ENCODE results near the gene NFATC1. TPM values are rescaled to one million over a fixed set of nuclear protein-coding genes. Genes with fewer than 3 reads are reported as not detected.
"Not testable (repeated sequence)": the region's sequence is repeated elsewhere in the genome, so short reads cannot be mapped to it uniquely, and the experiment has no call there.

The NFATC1 gene
- total RNA-seq, 2 donors from 2014 or later: 19.0 to 20.2 TPM

DNA sequence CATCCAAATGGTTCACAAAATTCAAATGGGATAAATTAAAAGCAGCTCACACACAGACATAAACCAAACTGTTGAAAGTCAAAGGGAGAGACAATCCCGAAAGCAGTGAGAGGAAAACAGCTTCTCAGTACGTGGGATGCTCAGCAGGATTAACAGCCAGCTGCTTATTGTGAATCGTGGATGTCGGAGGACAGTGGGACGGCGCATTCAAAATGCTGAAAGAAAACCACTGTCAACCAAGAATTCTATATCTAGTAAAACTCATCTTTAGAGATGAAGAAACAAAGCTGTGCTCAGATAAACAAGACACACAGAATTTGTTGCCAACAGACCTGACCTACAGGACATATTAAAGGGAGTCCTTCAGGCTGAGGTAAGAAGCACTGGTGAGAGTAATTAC, 102.9 kb downstream of the NFATC1 start:
- TF ChIP-seq, protein P1, sequence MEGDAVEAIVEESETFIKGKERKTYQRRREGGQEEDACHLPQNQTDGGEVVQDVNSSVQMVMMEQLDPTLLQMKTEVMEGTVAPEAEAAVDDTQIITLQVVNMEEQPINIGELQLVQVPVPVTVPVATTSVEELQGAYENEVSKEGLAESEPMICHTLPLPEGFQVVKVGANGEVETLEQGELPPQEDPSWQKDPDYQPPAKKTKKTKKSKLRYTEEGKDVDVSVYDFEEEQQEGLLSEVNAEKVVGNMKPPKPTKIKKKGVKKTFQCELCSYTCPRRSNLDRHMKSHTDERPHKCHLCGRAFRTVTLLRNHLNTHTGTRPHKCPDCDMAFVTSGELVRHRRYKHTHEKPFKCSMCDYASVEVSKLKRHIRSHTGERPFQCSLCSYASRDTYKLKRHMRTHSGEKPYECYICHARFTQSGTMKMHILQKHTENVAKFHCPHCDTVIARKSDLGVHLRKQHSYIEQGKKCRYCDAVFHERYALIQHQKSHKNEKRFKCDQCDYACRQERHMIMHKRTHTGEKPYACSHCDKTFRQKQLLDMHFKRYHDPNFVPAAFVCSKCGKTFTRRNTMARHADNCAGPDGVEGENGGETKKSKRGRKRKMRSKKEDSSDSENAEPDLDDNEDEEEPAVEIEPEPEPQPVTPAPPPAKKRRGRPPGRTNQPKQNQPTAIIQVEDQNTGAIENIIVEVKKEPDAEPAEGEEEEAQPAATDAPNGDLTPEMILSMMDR (IDR thresholded peaks at IDR 0.05): no peak
- H3K36me3 ChIP-seq: peaks cover 4% of the 10 kb centered on the region
- DNase-seq (ENCODE audit: low spot score): no peak
- no peak overlapping the region for H3K27ac ChIP-seq
- H3K27me3 ChIP-seq: no peaks in the 10 kb centered on the region
- peaks cover 0 to 15% of the 10 kb centered on the region in 2 donors for H3K4me1 ChIP-seq
- no peak overlapping the region for H3K4me3 ChIP-seq
- H3K9me3 ChIP-seq: peaks cover 6 to 21% of the 10 kb centered on the region in 2 donors

DNA sequence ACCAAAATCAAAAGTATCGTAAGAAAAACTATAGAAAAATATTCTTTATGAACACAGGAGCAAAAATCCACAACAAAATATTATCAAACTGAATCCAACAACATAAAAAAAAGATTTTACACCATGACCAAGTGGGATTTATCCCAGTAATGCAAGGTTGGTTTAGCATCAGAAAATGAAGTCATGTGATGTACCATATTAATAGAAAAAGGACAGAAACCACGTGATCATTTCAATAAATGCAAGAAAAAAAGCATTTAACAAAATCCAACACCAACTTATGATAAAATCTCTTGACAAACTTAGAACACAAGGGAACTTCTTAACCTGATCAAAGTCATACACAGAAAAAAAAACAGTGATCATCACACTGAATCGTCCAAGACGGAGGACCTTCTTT, 105.3 kb downstream of the NFATC1 start:
- no peak overlapping the region for H3K27ac ChIP-seq
- peaks cover 0 to 26% of the 10 kb centered on the region in 2 donors for H3K4me1 ChIP-seq
- no peak overlapping the region for H3K4me3 ChIP-seq
- H3K9me3 ChIP-seq: peaks cover 6 to 21% of the 10 kb centered on the region in 2 donors
- H3K27me3 ChIP-seq: no peaks in the 10 kb centered on the region
- TF ChIP-seq, protein P1 (IDR thresholded peaks at IDR 0.05): no peak
- no peaks in the 10 kb centered on the region for H3K36me3 ChIP-seq
- DNase-seq (ENCODE audit: low spot score): no peak

DNA sequence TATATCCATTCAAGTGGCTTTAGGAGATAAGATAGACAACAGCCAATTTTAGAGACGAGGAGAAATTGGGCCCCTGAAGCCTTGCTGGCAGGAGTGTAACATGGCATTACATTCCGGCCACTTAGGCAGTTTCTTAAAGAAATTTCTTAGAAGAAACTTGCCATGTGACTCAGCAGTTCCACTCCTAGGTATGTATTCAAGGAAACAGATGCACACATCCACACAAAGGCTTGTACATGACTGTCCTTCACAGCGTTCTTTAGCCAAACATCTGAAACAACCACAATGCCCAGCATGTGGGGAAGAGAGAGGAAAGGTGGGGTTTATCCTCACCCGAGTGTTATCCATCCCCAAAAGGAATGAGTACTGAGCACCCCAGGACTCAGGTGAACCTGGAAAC, 107.1 kb downstream of the NFATC1 start:
- Histone ChIP-seq H3K4me3 (no peak overlapping the region), H3K27ac (no peak overlapping the region), H3K9me3 (peaks cover 6 to 21% of the 10 kb centered on the region in 2 donors), H3K27me3 (no peaks in the 10 kb centered on the region), H3K36me3 (no peaks in the 10 kb centered on the region), H3K4me1 (peaks cover 0 to 29% of the 10 kb centered on the region in 2 donors)
- no peak for DNase-seq (ENCODE audit: low spot score)
- TF ChIP-seq, protein P1 (IDR thresholded peaks at IDR 0.05): no peak

DNA sequence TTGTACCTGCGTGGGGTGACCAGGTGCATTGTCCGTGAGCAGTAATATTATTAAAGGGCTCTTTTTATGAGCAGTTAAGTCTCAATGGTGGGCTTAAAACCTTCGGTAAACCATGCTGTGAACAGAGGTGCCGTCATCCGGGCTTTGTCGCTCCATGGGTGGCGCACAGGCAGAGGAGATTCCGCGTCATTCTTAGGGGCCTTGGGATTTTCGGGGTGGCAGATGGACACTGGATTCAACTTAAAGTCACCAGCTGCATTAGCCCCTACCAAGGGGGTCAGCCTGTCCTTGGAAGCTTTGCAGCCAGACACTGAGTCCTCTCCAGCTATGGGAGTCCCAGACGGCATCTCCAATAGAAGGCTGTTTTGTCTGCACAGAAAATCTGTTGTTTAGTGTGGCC, 107.7 kb downstream of the NFATC1 start:
- Histone ChIP-seq H3K4me1 (peaks cover 0 to 34% of the 10 kb centered on the region in 2 donors), H3K36me3 (no peaks in the 10 kb centered on the region), H3K27ac (no peak overlapping the region), H3K4me3 (no peak overlapping the region), H3K27me3 (no peaks in the 10 kb centered on the region), H3K9me3 (peaks cover 5 to 17% of the 10 kb centered on the region in 2 donors)
- no peak for DNase-seq (ENCODE audit: low spot score)
- TF ChIP-seq, protein P1 (IDR thresholded peaks at IDR 0.05): no peak

DNA sequence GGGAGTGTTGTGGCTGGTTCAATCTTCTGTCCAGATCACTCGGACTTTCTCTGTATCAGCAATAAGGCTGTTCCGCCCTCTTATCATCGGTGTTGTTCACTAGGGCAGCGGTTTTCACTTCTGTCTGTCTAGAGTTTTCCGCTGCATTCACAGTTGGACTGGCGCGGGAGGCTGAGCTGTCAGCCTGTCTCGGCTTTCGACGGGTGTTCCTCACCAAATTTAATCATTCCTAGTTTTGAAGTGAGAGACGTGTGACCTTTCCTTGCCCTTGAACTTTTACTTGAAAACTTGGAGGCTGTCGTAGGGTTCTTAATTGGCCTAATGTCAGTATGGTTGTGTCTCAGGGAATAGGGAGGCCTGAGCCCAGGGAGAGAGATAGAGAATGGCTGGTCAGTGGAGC, 108.3 kb downstream of the NFATC1 start:
- no peak overlapping the region for H3K4me3 ChIP-seq
- peaks cover 0 to 35% of the 10 kb centered on the region in 2 donors for H3K4me1 ChIP-seq
- H3K9me3 ChIP-seq: peaks cover 0 to 11% of the 10 kb centered on the region in 2 donors
- TF ChIP-seq, protein P1 (IDR thresholded peaks at IDR 0.05): no peak
- no peaks in the 10 kb centered on the region for H3K36me3 ChIP-seq
- no peak overlapping the region for H3K27ac ChIP-seq
- DNase-seq (ENCODE audit: low spot score): no peak
- H3K27me3 ChIP-seq: no peaks in the 10 kb centered on the region

DNA sequence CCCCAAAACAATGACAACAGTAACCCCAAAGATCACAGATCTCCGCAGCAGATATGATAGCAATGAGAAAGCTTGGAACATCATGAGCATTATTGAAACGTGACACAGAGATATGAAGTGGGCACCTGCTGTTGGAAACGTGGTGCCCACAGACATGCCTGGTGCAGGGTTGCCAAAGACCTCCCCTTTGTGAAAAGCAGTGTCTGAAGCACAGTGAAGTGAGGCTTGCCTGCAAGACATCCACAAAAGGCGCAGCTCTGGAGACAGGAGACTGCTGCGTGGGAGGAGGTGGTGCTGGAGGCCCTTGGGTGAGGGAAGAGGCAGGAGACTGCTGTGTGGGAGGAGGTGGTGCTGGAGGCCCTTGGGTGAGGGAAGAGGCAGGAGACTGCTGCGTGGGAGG, 108.8 kb downstream of the NFATC1 start:
- H3K27ac ChIP-seq; H3K4me3 ChIP-seq; H3K27me3 ChIP-seq; H3K9me3 ChIP-seq; DNase-seq (ENCODE audit: low spot score); H3K36me3 ChIP-seq: not testable (repeated sequence)
- H3K4me1 ChIP-seq: peaks cover 0 to 35% of the 10 kb centered on the region in 2 donors

DNA sequence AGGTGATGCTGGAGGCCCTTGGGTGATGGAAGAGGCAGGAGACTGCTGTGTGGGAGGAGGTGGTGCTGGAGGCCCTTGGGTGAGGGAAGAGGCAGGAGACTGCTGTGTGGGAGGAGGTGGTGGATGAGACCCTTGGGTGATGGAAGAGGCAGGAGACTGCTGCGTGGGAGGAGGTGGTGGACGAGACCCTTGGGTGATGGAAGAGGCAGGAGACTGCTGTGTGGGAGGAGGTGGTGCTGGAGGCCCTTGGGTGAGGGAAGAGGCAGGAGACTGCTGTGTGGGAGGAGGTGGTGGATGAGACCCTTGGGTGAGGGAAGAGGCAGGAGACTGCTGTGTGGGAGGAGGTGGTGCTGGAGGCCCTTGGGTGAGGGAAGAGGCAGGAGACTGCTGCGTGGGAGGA, 109.7 kb downstream of the NFATC1 start:
- H3K27ac ChIP-seq; DNase-seq (ENCODE audit: low spot score); H3K36me3 ChIP-seq: not testable (repeated sequence)

More for the DNA sequence above, 109.7 kb downstream of the NFATC1 start:
- not testable (repeated sequence) for H3K27me3 ChIP-seq, H3K9me3 ChIP-seq, H3K4me3 ChIP-seq
- peaks cover 0 to 35% of the 10 kb centered on the region in 2 donors for H3K4me1 ChIP-seq
